HCT116 (cell line): ENCODE measurements around the gene WHRN. TPM values are rescaled to one million over a fixed set of nuclear protein-coding genes. Genes with fewer than 3 reads are reported as not detected.

ENCODE experiments used
- CEBPB ChIP-seq: IDR thresholded peaks from 2 replicates; pipeline ENCODE4 v1.6.1; 2012; ENCODE audit warnings: low read depth
- EGR1 ChIP-seq: IDR thresholded peaks from 2 replicates; pipeline ENCODE4 v1.6.1; 2012; ENCODE audit warnings: low read depth
- ELF1 ChIP-seq: IDR thresholded peaks from 2 replicates; pipeline ENCODE4 v1.6.1; 2012; ENCODE audit warnings: low read depth, borderline replicate concordance
- EZH2 ChIP-seq: fragments of 200-600 bp; sonication (generic); IDR thresholded peaks from 2 replicates; pipeline ENCODE4 v1.6.1; 2017; ENCODE audit warnings: antibody characterized with exemption, mixed run types
- EZH2phosphoT487 ChIP-seq: fragments of 200-600 bp; IDR thresholded peaks from 2 replicates; pipeline ENCODE4 v1.6.1; 2018; ENCODE audit warnings: antibody characterized with exemption, borderline replicate concordance
- FOSL1 ChIP-seq: IDR thresholded peaks from 2 replicates; pipeline ENCODE4 v1.6.1; 2012; ENCODE audit warnings: low read depth
- POLR2A ChIP-seq: IDR thresholded peaks from 2 replicates; pipeline ENCODE4 v1.7.0; 2011; ENCODE audit warnings: borderline replicate concordance; ENCODE audit not compliant: insufficient read depth, insufficient read length; ENCODE audit errors: extremely low read depth
- RAD21 ChIP-seq: IDR thresholded peaks from 2 replicates; pipeline ENCODE4 v1.6.1; 2012; ENCODE audit warnings: low read depth, mild to moderate bottlenecking
- SP1 ChIP-seq: IDR thresholded peaks from 2 replicates; pipeline ENCODE4 v1.6.1; 2012; ENCODE audit warnings: low read depth
- ZFX ChIP-seq: fragments of 450-650 bp; IDR thresholded peaks from 2 replicates; pipeline ENCODE4 v1.6.1; 2017
- ZNF274 ChIP-seq: fragments of 200-500 bp; sonication (Bioruptor generic); IDR thresholded peaks from 2 replicates; pipeline ENCODE4 v1.6.1; 2014; ENCODE audit warnings: mild to moderate bottlenecking, low read depth, low read length, inconsistent platforms
- total RNA-seq: library from RNA; stranded (reverse); gene quantifications from one replicate; pipeline ENCODE4 v1.2.1, GENCODE V29; 2021; ENCODE audit not compliant: unreplicated experiment
- TF ChIP-seq, protein P1 (sequence below), 3 experiments: fragments of 200-600 bp in 1 of 3; sonication (generic) in 1 of 3; IDR thresholded peaks in 2 of 3; conservative IDR thresholded peaks in 1 of 3; 2 replicates each; pipeline ENCODE4 v1.5.1; 2012 to 2017; ENCODE audit warnings: low read depth in 2 of 3, low read length in 2 of 3, antibody characterized with exemption in 1 of 3, borderline replicate concordance in 1 of 3, control low read depth in 1 of 3, mild to moderate bottlenecking in 1 of 3, mixed read lengths in 1 of 3, mixed run types in 1 of 3, moderate library complexity in 1 of 3; ENCODE audit not compliant: insufficient read depth in 1 of 3
- TF ChIP-seq, protein P2 (sequence below): IDR thresholded peaks from 2 replicates; pipeline ENCODE4 v1.6.1; 2012

Gene WHRN
- total RNA-seq, 1 experiment from 2014 or later = 12.8 TPM

GRCh38 chr9:114551750-114552685 lies 46.7 kb upstream of the WHRN start (continued):
- TF ChIP-seq RAD21 (peak; percentile 36; the same call in 1 of the 2 replicates), EGR1 (no peak), SP1 (peak; percentile 94), CEBPB (peak; percentile 42; the same call in 1 of the 2 replicates), ELF1 (no peak), EZH2phosphoT487 (no peak), ZNF274 (no peak), FOSL1 (peak; percentile 97), ZFX (no peak), POLR2A (no peak), EZH2 (no peak)
- TF ChIP-seq, protein P1, sequence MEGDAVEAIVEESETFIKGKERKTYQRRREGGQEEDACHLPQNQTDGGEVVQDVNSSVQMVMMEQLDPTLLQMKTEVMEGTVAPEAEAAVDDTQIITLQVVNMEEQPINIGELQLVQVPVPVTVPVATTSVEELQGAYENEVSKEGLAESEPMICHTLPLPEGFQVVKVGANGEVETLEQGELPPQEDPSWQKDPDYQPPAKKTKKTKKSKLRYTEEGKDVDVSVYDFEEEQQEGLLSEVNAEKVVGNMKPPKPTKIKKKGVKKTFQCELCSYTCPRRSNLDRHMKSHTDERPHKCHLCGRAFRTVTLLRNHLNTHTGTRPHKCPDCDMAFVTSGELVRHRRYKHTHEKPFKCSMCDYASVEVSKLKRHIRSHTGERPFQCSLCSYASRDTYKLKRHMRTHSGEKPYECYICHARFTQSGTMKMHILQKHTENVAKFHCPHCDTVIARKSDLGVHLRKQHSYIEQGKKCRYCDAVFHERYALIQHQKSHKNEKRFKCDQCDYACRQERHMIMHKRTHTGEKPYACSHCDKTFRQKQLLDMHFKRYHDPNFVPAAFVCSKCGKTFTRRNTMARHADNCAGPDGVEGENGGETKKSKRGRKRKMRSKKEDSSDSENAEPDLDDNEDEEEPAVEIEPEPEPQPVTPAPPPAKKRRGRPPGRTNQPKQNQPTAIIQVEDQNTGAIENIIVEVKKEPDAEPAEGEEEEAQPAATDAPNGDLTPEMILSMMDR (IDR thresholded peaks at IDR 0.05 in 2 of 3, conservative IDR thresholded peaks at IDR 0.05 in 1 of 3; ENCODE audit: borderline replicate concordance in 1 of 3, insufficient read depth in 1 of 3, low read depth in 2 of 3, low read length in 2 of 3) = no peak
- TF ChIP-seq, protein P2, sequence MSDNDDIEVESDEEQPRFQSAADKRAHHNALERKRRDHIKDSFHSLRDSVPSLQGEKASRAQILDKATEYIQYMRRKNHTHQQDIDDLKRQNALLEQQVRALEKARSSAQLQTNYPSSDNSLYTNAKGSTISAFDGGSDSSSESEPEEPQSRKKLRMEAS = no peak
